Epithelial cell of prostate (primary cell): Measurements from ENCODE around the gene MS4A6A.
"Not testable (repeated sequence)": the region's sequence is repeated elsewhere in the genome, so short reads cannot be mapped to it uniquely, and the experiment has no call there.

ENCODE experiments used
- DNase-seq: peaks from one replicate; pipeline ENCODE4 v3.0.0-alpha.2; 2011; ENCODE audit warnings: low read depth, low spot score
- H3K27ac ChIP-seq: fragments of 450-650 bp; 2 replicates; pipeline ENCODE4 v1.5.1; 2017; ENCODE audit warnings: mild to moderate bottlenecking

The MS4A6A gene

DNA sequence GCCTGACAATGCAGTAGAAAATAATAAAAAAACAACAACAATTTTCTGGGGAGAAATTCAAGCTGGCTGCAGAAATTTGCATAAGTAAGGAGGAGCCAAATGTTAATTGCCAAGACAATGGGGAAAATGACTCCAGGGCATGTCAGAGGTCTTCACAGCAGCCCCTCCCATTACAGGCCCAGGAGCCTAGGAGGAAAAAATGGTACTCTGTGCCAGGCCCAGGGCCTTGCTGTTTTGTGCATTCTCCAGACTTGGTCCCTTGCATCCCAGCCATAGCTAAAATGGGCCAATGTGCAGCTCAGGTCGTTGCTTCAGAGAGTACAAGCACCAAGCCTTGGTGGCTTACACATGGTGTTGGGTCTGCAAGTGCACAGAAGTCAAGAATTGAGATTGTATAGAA is 49.0 kb downstream of the MS4A6A start:
- H3K27ac ChIP-seq = no peak overlapping the region
- DNase-seq = no peak

DNA sequence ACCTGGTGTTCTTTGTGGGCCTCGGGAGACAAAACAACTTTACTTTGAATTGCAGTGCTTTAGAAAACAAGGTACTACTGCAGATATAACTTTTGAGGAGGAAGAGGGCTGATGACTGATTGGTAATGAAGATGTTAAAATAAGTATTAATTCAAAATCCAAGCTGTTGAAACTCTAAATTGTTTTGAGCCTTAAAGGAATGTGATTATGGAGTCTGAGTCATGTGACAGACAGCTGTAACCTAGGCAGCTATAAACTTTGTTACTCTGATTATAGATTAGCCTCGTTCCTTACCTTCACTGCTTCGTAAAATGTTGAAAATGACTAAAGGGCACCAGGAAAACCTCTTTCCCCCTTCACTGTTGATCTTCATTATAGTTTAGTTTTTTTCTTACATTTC is 51.0 kb downstream of the MS4A6A start:
- no peak overlapping the region for H3K27ac ChIP-seq
- no peak for DNase-seq

DNA sequence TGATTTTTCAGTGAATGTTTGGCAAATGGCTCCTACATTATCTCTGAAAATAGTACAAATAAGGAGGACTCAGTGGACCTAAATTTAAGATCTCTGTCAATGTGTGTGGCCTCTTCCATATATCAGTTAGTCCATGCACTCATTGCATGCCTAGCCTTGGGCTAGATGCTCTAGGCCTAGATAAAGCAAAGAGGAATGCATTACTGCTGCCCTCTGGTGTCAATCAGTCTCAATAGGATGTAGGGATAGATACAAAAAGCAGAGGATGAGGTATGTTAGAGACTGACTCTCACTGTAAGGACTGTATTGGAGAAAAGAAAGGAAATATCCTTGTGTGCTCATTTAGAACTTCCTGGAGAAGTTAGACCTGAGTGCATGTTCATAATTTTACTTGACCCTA is 52.4 kb downstream of the MS4A6A start:
- no peak for DNase-seq
- no peak overlapping the region for H3K27ac ChIP-seq

DNA sequence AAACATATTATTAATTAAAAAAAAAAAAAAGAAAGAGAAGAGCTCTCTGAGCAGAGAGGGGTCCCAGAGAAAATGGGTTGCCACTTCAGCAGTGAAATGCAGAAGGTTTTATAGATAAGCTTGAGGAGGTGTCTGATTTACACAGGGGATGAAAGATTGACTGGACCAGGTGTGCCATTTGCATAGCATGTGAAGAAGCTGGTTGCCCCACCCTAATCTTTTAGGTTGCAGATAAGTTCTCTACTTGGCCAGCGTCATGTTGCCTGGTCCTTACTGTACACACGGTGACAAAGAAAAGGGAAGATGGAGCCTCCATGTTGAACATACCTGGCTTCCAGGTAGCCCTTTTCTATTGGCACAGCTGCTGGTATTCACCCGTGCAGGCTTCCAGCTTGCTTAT is 53.0 kb downstream of the MS4A6A start:
- no peak overlapping the region for H3K27ac ChIP-seq

DNA sequence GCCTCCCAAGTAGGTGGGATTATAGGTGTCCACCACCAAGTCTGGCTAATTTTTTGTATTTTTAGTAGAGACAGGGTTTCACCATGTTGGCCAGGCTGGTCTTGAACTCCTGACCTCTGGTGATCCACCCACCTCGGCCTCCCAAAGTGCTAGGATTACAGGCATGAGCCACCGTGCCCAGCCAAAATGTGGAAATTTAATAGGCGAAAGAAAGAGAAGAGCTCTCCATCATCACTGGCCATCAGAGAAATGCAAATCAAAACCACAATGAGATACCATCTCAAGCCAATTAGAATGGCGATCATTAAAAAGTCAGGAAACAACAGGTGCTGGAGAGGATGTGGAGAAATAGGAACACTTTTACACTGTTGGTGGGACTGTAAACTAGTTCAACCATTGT is 54.0 kb downstream of the MS4A6A start:
- not testable (repeated sequence) for DNase-seq, H3K27ac ChIP-seq

More for the DNA sequence above, 53.0 kb downstream of the MS4A6A start:
- no peak for DNase-seq

- no peak overlapping the region for H3K27ac ChIP-seq
- no peak for DNase-seq
Measured at GRCh38 chr11:60128376-60128775, 54.5 kb downstream of the MS4A6A start.

- peak; percentile 39 for DNase-seq
- H3K27ac ChIP-seq = peak overlapping the region; percentile 61
Measured at GRCh38 chr11:60127311-60127811, 55.5 kb downstream of the MS4A6A start.

- peak overlapping the region; percentile 61 for H3K27ac ChIP-seq
- DNase-seq = peak; percentile 51
Measured at GRCh38 chr11:60125956-60126585, 56.8 kb downstream of the MS4A6A start.

DNA sequence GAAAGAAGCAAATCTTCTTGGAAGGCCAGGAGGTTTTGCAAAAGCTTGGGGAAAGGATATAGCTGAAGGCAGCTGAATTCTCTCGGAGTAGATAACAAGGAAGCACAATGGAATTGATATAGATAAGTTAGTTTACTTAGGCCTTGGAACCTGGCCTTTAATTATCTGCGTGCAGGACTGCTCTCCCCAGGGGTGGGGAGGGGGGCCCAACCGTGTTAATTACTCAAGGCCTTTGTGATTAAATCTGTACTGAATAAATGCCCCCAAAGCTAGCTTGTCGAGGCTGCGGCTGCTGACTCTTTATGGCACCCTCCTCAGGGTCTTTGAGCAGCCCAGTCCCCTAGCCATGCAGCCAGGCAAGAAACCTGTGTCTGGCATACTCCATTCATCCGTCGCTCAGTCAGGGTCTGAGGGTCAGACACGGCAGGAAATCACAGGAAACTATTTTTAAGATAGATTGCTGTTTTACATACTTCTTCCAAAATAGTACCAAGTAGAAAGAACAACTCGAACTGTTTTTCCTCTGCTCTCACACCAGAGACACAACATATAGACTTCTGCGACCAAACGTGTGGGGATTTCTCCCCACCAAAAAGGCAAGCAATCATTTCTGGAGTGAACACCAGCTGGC is 58.0 kb downstream of the MS4A6A start:
- H3K27ac ChIP-seq = no peak overlapping the region
- no peak for DNase-seq
